GM23248 (cell line): ENCODE data around the gene C10orf90.

Experiments used
- EZH2 ChIP-seq: fragments of 200-600 bp; sonication (generic); IDR thresholded peaks from 2 replicates; pipeline ENCODE4 v1.6.1; 2018; ENCODE audit warnings: antibody characterized with exemption, mild to moderate bottlenecking; ENCODE audit not compliant: insufficient read depth, poor library complexity, severe bottlenecking
- EZH2phosphoT487 ChIP-seq: fragments of 200-600 bp; sonication (generic); IDR thresholded peaks from 2 replicates; pipeline ENCODE4 v1.6.1; 2018; ENCODE audit warnings: antibody characterized with exemption, moderate library complexity, mild to moderate bottlenecking, low read depth; ENCODE audit not compliant: insufficient read depth

DNA sequence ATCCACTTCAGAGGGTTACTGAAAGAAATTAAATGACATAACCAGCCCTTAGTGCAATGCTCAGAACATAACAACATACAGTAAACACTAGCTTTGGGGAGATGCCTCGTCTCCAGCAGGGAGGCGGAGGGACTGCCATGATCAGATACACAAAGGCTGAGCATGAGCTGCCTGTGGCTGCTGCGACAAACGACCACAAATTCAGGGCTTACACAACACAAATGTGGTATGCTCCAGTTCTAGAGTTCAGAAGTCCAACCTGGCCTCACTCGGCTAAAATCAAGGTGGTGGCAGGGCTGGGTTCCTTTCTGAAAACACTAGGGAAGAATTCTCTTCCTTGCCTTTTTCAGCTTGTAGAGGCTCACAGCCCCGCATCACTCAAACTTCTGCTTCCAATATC is 154.0 kb downstream of the C10orf90 start:
- no peak for TF ChIP-seq EZH2phosphoT487
- TF ChIP-seq EZH2 = no peak
